GM18861 (cell line): ENCODE measurements around the gene OR6K3.
"Not testable (repeated sequence)": the region's sequence is repeated elsewhere in the genome, so short reads cannot be mapped to it uniquely, and the experiment has no call there.

ENCODE experiments used
- ATAC-seq: cut with Tn5 transposase; IDR thresholded peaks from one replicate; pipeline ENCODE4 v1.9.1; 2021; ENCODE audit not compliant: unreplicated experiment

OR6K3 gene

GRCh38 chr1:158688343-158688742, 32.2 kb downstream of the OR6K3 start:
- ATAC-seq = not testable (repeated sequence)

DNA sequence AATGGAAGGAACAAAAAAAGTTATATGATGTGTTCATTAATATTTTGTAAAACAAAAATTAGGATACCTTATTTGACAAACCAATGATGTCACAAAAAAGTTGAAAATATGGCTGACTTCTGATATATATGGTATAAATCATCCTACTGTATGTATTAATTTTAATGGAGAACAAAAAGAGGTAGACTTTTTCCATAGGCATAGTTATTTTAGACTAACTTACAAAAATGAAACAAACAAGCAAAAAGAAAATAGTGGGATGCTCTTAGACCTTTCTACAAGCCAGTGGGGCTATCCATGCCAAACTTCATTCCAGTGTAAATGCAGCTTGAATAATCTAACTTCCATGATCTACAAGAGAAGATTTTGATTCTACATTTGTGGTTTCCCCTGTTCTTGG, 33.5 kb downstream of the OR6K3 start:
- no peak for ATAC-seq

DNA sequence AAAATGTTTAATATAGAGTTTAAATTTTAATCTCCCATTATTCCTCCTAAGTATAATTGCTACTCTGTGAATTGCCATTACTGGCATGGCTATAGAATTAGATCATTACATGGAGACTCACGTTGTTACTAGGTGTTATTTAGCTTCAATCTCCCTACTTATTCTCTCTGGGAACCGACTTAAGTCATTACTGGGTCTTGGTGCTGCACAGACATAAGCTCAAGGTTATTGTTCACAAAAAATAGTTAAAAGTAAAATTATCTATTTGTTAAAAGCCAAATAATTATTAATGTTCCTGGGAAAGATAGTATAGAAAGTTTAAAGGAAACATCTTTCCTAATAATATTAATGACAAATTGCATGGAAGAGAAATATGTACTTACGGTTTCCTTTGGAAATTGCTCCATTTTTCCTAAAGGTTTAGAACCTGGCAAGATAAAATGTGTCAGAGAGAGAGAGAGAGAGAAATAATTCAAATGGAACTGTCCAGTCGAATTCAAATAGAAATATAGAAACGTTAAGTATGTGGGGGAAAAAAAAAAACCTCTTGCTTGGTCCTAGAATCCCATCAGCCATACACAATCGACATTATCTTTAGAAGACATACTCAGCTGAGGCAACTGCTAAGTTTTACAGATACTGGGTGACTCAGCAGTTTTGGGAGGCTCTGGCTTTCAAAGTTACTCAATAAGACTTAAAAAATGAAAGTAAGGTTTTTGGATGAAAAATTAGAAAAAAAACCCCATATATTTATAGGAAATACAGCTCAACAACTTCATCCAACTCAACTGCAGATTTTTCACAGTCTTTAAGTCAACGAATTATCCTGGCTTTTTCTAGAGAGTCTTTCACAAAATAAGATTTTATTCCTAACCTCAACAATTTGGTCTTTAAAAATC, 34.2 kb downstream of the OR6K3 start, which contains the start of gene SPTA1:
TSS of gene SPTA1 (minus strand) at position 605 of the 899 bp plus-strand sequence. CDS start at position 407, 198 bp downstream.
- ATAC-seq = no peak

DNA sequence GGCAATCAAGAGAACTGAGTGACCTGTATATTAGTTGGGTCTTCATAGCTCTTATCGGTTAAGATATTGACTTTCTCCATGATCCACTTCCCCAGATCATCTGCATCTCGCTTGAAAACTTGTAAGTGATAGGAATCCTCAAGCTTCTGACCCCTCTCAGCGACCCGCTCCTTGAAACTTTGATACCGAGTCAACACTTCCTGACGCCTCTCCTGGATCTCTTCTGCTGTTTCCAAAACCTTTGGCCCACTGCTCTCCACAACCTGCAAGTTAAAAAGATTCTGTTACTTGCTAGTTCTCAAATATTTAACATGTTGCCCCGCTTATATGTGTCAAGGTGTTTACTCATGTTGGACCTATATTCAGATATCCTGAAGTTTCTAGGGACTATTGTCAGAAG, 35.4 kb downstream of the OR6K3 start:
- no peak for ATAC-seq

DNA sequence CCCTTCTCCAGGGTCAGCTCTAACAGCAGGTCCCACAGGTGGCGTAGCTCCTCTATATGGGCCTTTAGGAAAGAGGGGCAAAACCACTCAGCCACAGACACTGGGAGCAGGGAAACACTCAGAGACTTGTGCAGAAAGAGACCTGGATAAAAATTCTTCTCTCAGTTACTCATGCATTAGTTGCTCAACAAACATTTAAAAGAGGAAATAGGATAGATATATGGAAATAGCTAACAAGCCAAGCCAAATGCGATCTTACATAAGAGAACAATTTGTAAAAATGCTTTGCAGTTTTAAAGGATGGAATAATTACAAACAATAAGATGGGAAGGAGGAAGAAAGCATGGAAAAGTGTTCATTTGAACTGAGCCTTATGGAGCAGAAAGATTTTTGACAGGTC, 38.9 kb downstream of the OR6K3 start:
- ATAC-seq = no peak

DNA sequence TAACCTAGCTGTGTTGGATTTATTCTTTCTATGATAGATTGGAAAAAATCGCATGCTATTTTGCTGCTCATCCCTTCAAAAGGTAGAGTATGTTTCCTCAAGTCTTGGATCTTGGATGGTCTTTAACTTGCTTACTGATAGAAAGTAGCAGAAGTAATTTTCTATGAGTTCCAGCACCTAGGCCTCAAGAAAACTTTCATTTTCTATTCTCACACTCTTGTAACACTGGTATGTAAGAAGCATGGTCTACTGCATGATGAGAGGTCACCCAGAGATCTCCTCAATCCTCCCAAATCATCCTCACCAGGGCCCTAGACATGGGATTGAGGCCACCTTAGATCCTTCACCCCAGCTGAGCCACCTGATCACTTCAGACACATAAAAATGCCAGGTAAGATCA, 41.2 kb downstream of the OR6K3 start:
- no peak for ATAC-seq

GRCh38 chr1:158675563-158676323, 44.8 kb downstream of the OR6K3 start:
- no peak for ATAC-seq

- no peak for ATAC-seq
Observed at GRCh38 chr1:158674302-158674701, 46.2 kb downstream of the OR6K3 start.
